ENCODE results near the gene SLC37A1.

The SLC37A1 gene

GRCh38 chr21:42547906-42548365 is 34.3 kb downstream of the SLC37A1 start:
- TF ChIP-seq CTCF (IDR thresholded peaks at IDR 0.05) = no peak

- no peak for TF ChIP-seq CTCF (IDR thresholded peaks at IDR 0.05)
Measured at GRCh38 chr21:42548687-42549406, 35.2 kb downstream of the SLC37A1 start.

- no peak for TF ChIP-seq CTCF (IDR thresholded peaks at IDR 0.05)
Measured at GRCh38 chr21:42550817-42551216, 37.2 kb downstream of the SLC37A1 start.

- TF ChIP-seq CTCF (IDR thresholded peaks at IDR 0.05) = no peak
Measured at GRCh38 chr21:42552407-42553336, 39.0 kb downstream of the SLC37A1 start.

GRCh38 chr21:42553435-42553834 is 39.8 kb downstream of the SLC37A1 start:
- TF ChIP-seq CTCF (IDR thresholded peaks at IDR 0.05) = peak; percentile 48

- no peak for TF ChIP-seq CTCF (IDR thresholded peaks at IDR 0.05)
Measured at GRCh38 chr21:42554251-42554961, 40.8 kb downstream of the SLC37A1 start.

GRCh38 chr21:42555756-42556438 is 42.2 kb downstream of the SLC37A1 start:
- TF ChIP-seq CTCF (IDR thresholded peaks at IDR 0.05) = no peak
